HG03045 (cell line): ENCODE results near the gene NXF2.
"Not testable (repeated sequence)": the region's sequence is repeated elsewhere in the genome, so short reads cannot be mapped to it uniquely, and the experiment has no call there.

Experiments used
- ATAC-seq: cut with Tn5 transposase; IDR thresholded peaks from one replicate; pipeline ENCODE4 v1.9.1; 2021; ENCODE audit warnings: mild to moderate bottlenecking, moderate library complexity; ENCODE audit not compliant: unreplicated experiment

The NXF2 gene, protein sequence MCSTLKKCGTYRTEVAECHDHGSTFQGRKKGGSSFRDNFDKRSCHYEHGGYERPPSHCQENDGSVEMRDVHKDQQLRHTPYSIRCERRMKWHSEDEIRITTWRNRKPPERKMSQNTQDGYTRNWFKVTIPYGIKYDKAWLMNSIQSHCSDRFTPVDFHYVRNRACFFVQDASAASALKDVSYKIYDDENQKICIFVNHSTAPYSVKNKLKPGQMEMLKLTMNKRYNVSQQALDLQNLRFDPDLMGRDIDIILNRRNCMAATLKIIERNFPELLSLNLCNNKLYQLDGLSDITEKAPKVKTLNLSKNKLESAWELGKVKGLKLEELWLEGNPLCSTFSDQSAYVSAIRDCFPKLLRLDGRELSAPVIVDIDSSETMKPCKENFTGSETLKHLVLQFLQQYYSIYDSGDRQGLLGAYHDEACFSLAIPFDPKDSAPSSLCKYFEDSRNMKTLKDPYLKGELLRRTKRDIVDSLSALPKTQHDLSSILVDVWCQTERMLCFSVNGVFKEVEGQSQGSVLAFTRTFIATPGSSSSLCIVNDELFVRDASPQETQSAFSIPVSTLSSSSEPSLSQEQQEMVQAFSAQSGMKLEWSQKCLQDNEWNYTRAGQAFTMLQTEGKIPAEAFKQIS

DNA sequence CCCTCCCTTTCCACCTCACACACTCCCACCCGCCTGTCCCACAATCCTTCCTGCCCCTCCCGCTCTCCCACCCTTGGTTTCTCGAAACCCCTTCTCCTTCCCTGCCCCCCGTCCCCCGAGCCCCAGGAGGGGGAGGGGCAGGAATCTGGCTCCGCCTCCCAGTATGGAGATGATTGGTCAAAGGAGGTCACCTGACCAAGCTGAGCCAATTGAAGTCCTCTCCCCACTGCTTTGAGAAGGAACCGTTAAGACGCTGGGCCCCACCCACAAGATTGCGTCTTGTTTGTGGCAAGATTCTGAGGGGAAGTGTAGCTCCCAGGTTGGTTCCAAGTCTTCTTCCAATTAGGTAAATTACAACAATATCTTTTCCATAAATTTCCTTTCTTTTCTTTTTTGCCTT lies at the start of gene NXF2:
Gene NXF2 (plus strand): TSS at position 275 of the 400 bp plus-strand sequence. CDS start 59,912 bp downstream, outside the sequence.
- ATAC-seq = not testable (repeated sequence)

DNA sequence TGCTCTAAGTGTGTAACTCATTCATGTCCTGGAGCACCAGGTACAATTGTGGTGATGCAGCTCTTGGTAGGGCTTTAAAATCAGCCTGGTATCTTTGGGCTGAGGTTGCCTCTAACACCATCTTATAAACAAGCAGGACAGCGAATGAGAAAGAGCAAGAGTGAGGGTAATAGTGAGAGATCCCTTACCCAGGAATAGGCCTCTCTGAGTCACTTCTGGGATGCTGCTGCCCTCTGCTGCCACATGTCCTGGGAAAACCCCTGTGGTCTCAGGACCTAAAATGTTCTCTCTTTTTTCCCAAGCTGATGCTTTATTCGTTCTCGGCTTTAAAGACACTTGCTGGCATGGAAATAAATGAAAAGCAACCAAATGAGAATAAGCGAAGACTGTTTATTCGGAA lies 39.0 kb upstream of the NXF2 start:
- ATAC-seq = not testable (repeated sequence)

DNA sequence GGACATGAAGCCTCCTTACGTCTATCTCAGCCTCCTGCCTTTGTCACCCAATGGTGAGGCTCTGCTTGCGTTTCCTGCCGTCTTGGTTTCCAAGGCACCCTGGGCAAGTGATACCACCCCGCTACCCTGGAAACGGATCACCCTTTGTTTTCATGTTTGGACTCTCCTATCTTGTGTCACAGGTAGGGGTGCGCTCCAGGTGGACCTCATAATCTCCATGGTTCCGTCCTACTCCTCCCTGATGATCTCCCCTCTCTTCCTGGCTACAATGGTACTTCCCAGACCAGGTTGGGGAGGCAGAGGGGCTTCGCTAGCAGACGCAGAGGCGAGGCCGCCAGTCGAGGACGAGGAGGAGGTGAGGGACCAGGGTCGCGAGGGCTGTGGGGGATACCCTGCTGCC lies 32.0 kb upstream of the NXF2 start, which contains the start of gene TCP11X1:
Gene TCP11X1 (plus strand): TSS at position 316 of the 400 bp plus-strand sequence.
- ATAC-seq = not testable (repeated sequence)

DNA sequence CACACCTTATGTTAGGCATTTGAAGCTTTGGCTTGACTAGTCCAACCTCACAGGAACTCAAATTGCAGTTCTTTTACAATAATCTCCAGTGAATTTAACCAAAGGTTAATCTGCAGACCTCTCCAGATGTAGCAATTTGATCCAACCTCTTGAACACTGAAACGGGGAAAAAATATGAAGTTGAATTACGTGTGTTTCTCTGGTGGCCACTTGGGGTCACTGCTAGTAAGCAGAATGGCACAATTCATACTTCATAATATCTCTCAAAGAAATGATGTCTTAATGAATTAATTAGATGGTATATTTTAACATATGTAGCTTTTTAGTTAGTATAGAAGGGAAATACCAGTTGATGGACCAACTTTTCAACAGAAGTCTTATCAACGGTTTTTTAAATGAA lies 30.5 kb upstream of the NXF2 start:
- ATAC-seq = not testable (repeated sequence)

DNA sequence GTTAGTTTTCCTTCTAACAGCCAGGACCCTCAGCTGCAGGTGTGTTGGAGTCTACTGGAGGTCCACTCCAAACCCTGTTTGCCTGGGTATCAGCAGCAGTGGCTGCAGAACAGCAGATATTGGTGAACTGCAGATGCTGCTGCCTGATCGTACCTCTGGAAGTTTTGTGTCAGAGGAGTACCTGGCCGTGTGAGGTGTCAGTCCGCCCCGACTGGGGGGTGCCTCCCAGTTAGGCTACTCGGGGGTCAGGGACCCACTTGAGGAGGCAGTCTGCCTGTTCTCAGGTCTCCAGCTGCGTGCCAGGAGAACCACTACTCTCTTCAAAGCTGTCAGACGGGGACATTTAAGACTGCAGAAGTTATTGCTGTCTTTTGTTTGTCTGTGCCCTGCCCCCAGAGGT lies 11.3 kb upstream of the NXF2 start:
- not testable (repeated sequence) for ATAC-seq

DNA sequence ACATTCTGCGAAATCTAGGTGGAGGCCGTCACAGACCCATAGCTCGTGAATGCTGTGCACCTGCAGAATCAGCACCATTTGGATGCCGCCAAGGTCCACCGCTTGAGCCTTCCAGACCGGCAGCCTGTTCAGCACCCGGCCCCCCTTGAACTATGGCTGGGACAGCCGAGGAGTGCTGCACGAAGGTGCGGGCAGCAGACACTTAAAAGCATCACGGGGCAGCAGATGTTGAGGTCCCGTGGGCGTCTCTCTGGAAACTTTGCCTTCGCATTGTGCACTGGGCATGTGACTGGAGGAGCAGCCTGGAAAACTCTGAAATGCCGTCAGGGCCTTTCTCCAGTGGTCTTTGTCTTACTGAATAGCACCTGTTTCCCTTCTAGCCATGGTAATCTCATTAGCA lies 6.7 kb upstream of the NXF2 start:
- not testable (repeated sequence) for ATAC-seq

DNA sequence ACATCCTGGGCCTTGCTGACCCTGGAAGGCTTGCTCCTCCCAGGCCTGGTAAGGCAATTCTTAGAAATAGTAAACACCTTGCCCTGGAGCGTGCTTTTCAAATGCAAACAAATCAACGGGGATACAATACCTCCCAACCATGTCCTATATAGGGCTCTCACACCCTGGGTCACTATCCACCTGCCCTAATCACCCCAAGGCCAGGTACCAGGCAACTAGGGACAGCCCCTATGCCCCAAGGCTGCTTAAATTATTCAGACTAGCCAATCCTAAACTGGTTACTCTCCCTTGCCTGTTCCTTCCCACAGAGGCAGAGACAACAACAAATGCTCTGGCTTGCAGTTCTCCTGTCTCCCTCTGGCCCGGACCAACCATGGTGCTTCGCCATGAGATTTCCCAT lies 25.3 kb downstream of the NXF2 start:
- not testable (repeated sequence) for ATAC-seq

DNA sequence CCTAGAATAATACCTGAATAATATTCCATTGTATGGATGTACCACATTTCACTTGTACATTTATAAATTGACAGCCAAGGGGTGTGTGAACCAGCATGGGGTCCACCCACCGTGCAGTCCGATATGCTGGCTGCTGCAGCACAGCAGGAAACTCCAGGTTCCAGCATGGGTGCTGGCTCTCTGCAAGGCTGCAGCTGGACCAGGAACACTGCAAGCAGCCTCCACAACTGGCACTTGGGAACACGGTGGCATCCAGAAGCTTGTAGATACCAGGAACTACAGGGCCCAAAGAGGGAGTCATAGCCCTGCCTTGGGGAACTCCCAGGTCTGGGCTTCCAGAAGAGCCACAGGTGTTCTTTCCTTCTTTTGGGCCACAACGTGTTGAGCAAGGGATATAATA lies 91.2 kb downstream of the NXF2 start:
- no peak for ATAC-seq

DNA sequence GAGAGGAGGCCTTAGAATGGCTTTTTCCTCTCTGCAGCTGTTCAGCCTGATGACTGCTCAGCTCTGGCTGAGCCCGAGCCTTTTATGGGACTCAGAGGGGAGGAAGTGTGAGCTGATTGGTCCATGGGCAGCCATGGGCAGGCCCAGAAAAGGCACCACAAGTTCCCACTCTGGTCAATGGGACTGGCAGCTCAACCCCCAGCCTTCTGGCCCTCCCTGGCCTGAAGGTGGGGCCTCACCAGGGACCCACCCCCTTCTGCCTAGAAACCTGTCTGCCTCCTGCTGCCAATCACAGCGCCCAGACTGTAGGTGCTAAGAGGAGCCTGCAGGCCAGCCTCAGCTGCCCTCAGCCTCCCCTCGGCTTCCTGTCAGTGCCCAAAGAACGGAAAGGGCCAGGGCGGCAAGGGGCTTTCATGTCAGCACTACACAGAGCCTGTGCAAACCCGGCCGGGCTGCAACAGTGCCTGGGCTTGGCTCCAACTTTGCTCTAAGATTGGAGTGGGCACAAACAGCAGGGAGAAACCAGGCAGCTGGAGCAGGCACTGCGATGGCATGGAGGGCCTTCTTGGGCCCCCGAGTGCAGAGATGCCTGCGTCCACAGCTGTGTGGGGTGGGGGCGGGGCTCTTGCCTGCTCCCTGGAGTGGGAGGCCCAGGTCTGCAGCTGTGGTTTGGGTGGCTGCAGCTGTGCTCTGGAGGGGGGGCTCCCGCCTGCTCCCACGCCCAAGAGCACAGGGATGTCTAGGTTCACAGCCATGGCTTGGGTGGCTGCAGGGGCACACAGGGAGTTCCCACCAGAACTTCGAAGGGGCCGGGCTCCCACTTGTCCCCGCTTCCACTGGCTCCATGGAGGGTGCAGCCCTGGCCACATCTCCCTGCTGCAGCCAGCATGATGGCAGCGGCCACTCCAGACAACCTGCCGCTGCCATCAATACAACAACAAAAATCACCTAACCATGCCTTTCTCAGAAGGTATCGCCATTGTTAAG lies 92.6 kb downstream of the NXF2 start:
- ATAC-seq = no peak

DNA sequence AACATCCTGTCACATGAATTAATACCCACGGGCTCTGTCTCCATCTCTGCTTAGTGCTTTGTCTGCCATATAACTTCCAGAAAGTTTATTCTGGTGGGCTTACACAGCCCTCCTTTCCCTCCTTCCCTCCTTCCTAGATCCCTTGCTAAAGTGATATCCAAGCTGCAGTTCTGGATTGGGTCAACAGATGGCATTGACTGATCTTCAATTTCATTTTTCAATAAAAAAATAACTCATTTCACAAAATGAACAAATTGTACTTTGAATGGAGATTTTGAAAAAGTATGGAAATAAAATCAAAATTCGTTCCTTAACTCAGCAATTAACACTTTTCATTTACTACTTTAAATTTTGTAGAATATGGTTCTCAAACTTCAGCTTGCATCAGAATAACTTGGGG lies 94.9 kb downstream of the NXF2 start:
- no peak for ATAC-seq

DNA sequence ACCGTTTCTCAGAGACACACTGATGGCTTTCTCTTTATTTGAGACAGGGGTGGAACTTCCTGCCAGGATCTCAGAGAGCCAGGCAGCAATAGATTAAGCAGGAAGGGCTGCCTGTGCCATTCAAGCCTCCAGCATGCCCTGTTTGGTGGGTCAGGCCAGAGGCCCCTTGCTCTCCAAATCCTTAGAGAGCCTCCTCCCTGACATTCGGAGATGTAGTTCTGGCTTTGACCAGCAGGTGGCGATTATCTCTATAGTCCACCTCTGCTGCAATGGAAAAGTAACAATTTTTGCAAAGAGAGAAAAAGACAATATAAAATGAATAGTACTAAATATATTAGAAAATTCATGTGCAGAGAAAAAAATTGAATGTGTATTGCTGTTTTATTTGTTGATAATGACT lies 98.9 kb downstream of the NXF2 start:
- no peak for ATAC-seq
